ENCODE data around the gene TWIST2. TPM values are rescaled to one million over a fixed set of nuclear protein-coding genes. Genes with fewer than 3 reads are reported as not detected.

Gene TWIST2
- total and polyA plus RNA-seq, 8 donors, result 0.58 to 58.0 (median 12.3) TPM

DNA sequence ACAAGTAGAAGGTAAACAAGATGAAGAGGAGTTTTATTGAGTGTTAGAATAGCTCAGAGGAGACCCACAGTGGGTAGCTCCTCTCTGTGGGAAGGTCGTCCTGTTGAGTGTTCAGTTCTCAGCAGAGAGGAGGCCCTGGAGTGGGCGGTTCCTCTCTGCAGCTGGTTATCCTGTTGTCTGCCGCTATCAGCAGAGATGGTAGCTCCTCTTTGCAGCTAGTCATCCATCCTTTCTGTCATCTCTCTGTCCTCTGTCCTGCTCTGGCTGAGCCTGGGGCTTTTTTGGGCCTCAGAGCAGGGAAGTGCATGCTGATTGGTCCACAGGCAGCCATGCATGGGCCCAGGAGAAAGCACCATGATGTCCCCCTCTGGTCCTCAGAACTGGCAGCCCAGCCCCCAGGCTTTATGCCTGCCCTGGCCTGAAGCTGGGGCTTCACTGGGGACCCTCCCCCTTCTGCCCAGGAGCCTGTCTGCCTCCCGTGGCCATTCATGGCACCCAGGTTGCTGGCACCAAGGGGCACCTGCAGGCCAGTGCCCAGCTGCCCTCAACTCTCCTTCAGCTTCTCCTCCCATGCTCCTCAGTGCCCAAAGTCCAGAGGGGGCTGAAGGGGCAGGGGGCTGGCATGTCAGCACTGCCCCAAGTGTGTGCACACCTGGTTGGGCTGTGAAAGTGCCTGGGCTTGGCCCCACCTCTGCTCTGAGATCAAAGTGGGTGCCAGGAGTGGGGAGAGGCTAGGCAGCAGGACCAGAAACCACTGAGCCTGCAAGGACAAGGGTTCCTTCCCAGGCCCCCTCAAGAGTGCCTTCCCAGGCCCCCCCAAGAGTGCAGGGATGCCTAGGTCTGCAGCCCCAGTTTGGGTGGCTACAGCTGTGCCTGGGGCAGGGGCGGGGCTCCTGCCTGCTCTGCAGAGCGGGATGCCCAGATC lies 98.7 kb downstream of the TWIST2 start:
- Histone ChIP-seq H3K36me3 (no peaks in the 10 kb centered on the region), H3K9me3 (no peaks in the 10 kb centered on the region), H3K27me3 (peaks cover 0 to 17% (median 0%) of the 10 kb centered on the region in 3 donors), H3K27ac (no peak overlapping the region), H3K4me1 (peaks cover 0 to 7% (median 4%) of the 10 kb centered on the region in 4 donors), H3K4me3 (no peak overlapping the region)
- intact Hi-C loops (cut with DNase I; ENCODE audit: low total_unique reads), result no loop called here
- TF ChIP-seq POLR2A (IDR thresholded peaks at IDR 0.05) (no peak), EP300 (IDR thresholded peaks at IDR 0.05) (no peak), POLR2AphosphoS5 (IDR thresholded peaks at IDR 0.05) (no peak)
- TF ChIP-seq, protein P1, sequence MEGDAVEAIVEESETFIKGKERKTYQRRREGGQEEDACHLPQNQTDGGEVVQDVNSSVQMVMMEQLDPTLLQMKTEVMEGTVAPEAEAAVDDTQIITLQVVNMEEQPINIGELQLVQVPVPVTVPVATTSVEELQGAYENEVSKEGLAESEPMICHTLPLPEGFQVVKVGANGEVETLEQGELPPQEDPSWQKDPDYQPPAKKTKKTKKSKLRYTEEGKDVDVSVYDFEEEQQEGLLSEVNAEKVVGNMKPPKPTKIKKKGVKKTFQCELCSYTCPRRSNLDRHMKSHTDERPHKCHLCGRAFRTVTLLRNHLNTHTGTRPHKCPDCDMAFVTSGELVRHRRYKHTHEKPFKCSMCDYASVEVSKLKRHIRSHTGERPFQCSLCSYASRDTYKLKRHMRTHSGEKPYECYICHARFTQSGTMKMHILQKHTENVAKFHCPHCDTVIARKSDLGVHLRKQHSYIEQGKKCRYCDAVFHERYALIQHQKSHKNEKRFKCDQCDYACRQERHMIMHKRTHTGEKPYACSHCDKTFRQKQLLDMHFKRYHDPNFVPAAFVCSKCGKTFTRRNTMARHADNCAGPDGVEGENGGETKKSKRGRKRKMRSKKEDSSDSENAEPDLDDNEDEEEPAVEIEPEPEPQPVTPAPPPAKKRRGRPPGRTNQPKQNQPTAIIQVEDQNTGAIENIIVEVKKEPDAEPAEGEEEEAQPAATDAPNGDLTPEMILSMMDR (IDR thresholded peaks at IDR 0.05), result no peak
- WGBS, 5 donors, result 80 to 87% (median 84%) methylated on average over 5 to 6 of the region's 6 CpGs
- peak in 1 of 2 donors; percentile 13 for DNase-seq

DNA sequence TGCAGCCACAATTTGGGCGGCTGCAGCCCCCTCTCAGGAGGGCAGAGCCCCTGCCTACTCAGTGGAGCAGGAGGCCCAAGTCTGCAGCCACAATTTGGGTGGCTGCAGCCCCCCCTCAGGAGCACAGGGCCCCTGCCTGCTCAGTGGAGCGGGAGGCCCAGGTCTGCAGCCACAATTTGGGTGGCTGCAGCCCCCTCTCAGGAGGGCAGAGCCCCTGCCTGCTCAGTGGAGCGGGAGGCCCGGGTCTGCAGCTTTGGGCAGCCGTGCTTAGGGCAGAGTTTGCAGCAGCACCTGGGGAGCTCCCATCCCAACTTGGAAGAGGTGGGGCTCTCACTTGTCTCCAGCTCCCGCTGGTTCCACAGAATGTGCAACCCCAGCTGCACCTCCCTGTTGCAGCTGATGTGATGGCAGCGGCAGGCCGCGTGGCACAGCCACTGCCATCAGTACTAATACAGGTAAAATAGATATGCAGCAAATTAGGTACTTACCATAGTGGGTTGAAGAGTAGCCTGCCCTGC lies 99.4 kb downstream of the TWIST2 start:
- DNase-seq, result peak in 1 of 2 donors; percentile 14
- Histone ChIP-seq H3K4me1 (peaks cover 0 to 7% (median 4%) of the 10 kb centered on the region in 4 donors), H3K27ac (no peak overlapping the region), H3K9me3 (no peaks in the 10 kb centered on the region), H3K36me3 (no peaks in the 10 kb centered on the region), H3K4me3 (no peak overlapping the region), H3K27me3 (peaks cover 0 to 11% (median 0%) of the 10 kb centered on the region in 3 donors)
- WGBS, 5 donors, result 84 to 91% (median 85%) methylated on average over 6 to 9 of the region's 9 CpGs; no CpG with 5 or more reads in 1 of the 5 donors
- no peak for TF ChIP-seq POLR2AphosphoS5 (IDR thresholded peaks at IDR 0.05)
- TF ChIP-seq, protein P1 (IDR thresholded peaks at IDR 0.05), result no peak
- TF ChIP-seq POLR2A (IDR thresholded peaks at IDR 0.05), result no peak
- no peak for TF ChIP-seq EP300 (IDR thresholded peaks at IDR 0.05)
- intact Hi-C loops (cut with DNase I; ENCODE audit: low total_unique reads), result no loop called here

DNA sequence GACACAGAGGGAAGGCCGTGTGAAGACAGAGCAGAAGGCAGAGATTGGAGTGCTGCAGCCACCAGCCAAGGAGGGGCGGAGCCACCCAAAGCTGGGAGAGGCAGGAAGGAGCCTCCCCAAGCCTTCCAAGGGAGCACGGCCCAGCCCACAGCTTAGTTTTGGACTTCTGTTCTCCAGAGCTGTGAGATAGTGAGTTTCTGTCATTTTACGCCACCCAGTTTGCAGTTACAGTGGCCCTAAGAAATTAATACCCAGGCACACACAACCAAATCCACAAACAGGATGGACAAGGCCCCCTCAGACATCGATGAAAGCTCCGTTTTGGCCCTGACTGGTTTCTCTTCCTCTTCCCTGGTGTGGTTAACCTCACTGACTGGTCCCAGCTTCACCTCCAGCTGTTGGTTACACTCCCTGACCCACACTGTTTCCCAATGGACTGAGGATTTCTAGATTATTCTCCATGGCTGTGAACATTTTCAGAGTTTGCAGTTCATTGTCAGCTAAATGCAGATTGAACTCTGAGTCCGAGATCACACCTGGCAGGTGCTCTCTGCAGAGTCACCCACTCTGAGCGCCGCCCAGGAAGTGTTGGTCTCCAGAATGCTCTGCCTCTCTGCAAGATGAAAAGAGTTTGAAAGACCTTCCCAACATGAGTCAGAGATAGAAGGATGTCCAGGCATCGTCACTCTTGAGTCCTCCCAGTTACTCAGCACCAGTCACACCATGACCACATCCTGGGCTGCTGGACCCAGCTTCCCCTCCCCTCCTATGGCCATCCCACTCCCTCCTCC lies 100.2 kb downstream of the TWIST2 start:
- Histone ChIP-seq H3K27ac (peak overlapping the region in 1 of 5 donors; percentile 38), H3K27me3 (peaks cover 0 to 11% (median 0%) of the 10 kb centered on the region in 3 donors), H3K36me3 (no peaks in the 10 kb centered on the region), H3K4me1 (peaks cover 0 to 7% (median 4%) of the 10 kb centered on the region in 4 donors), H3K9me3 (no peaks in the 10 kb centered on the region), H3K4me3 (no peak overlapping the region)
- TF ChIP-seq, protein P1 (IDR thresholded peaks at IDR 0.05), result no peak
- TF ChIP-seq EP300 (IDR thresholded peaks at IDR 0.05) (no peak), POLR2AphosphoS5 (IDR thresholded peaks at IDR 0.05) (no peak), POLR2A (IDR thresholded peaks at IDR 0.05) (no peak)
- intact Hi-C loops (cut with DNase I; ENCODE audit: low total_unique reads), result no loop called here
- peak; percentile 25 to 61 for DNase-seq
- WGBS, 5 donors, result 49 to 58% (median 51%) methylated on average over 10 of the region's 10 CpGs

Measured in stomach (tissue), 9 donors.